DMS114 treated with DMSO at 0.1 percent for 48 hours (cell line): Measurements from ENCODE around the gene C5orf63.
A peak's percentile ranks its signal among the peaks of the same experiment; 100 is the strongest.
"Not testable (repeated sequence)": the region's sequence is repeated elsewhere in the genome, so short reads cannot be mapped to it uniquely, and the experiment has no call there.

Experiments
- DNase-seq: peaks from one replicate; lab custom pipeline; 2025; ENCODE audit not compliant: unreplicated experiment; lab: John Stamatoyannopoulos, UW

Gene C5orf63

DNA sequence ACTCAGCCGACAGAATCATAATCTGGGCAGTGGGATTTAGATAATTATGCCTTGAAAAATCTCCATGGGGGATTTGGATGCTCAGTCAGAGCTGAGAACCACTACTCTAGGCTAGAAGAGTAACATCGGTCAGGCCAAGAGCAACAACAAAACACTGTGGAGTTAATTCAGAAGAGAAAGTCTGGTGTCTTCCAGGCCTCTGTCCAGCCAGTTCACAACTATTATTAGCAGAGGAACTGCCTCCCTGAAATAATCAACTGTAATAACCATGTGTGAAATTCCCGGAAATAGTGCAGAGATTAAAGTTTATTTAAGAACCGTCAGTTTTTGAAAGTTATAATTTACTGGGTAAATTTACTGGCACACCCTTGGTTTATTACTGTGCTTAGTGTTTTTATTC lies 34.8 kb downstream of the C5orf63 start:
- DNase-seq = no peak

DNA sequence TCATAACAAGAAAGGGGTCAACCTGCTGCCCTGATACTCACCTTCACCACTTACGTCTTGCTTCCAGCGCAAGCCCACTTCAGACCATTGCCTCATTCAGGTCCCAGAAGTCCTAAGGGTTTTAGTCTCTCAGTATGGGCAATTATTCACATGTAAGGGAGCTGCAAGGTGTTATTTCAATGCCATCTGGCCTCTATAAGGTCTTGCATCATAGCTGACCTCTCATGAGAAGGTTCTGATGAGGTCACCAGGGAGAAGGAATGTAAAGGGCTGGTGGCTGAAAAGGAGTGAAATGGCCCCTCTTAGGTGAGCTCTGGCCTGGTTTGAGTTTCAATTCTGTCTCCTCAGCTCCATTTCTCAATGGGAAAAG lies 41.5 kb downstream of the C5orf63 start:
- no peak for DNase-seq

DNA sequence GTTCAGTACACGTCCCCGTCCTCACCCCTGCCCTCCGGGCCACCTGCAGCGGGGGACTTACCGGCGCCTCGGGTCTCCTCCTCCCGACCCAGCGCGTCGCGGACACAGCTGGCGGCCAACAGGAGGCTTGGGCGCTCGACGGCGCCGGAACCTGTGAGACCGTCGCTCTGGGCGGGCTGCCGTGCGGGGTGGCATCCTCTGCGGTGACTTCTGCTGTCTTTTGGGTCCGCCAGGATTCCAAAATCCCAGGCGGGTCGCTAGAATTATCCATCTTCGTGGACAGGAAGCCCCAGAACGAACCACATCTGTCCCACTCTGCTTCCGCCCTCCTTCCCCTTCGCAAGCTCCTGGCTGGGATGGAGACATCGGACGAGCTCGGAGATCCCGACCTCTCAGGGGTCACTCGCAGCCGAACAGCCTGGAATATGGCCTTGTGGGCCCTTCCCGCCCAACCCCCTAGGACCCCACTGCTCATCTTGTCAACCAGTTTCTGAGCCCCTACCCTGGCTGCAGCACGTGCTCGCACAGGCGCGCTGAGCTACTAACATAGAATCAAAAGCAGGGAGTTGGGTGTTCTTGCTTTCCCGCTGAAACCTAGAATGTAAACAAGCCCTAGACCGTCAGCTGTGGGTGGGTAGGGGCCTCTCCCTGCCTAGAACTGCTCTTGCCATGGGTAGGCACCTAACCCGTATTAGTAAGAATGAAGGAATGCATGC lies 42.0 kb downstream of the C5orf63 start:
- no peak for DNase-seq

DNA sequence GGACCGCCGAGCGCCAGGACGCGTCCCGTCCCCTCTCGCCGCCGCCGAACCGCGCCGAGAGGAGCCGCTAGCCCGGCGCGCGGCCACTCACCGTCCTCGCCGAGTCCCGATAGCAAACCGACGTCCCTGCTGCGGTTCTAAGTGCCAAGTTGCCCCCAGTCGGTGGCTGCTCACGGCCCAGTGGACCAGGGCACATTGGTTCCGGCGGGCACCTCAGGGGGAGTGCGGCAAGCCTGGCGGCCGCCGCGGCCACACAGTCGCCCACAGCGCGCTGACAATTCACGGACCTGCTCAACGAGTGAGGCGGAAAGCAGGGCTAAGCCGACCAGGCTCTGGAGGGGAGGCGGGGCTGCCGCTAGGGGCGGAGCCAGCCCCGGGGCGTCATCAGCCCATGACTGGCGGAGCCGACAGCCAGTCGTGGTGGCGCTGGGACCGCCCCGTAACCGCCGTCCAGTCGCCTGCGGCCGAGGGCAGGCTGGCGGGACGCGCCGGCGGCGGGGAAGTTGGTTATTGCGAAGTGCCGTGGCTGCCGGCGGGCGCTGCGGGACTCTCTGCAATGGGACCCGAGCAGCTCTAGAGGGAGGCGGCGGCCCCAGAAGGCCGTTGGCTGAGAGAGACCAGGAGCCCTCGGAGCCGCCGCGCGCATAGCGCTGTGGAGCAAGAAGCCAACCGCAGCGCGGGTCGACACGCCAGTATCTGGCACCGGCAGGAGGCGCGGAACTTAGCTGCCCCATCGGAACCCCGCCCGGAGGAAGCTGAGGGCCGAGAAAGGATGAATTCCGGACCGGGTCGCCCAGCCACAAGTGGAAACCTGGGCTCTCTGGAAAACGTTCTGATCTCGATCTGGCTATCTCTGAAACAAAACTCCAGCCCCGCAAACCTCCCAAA lies 42.8 kb downstream of the C5orf63 start, which contains the start of gene MARCHF3:
Gene MARCHF3, minus strand, starts transcription at position 300 of the 888 bp plus-strand sequence. CDS start 112,387 bp downstream, outside the sequence.
- DNase-seq = peak; percentile 84

DNA sequence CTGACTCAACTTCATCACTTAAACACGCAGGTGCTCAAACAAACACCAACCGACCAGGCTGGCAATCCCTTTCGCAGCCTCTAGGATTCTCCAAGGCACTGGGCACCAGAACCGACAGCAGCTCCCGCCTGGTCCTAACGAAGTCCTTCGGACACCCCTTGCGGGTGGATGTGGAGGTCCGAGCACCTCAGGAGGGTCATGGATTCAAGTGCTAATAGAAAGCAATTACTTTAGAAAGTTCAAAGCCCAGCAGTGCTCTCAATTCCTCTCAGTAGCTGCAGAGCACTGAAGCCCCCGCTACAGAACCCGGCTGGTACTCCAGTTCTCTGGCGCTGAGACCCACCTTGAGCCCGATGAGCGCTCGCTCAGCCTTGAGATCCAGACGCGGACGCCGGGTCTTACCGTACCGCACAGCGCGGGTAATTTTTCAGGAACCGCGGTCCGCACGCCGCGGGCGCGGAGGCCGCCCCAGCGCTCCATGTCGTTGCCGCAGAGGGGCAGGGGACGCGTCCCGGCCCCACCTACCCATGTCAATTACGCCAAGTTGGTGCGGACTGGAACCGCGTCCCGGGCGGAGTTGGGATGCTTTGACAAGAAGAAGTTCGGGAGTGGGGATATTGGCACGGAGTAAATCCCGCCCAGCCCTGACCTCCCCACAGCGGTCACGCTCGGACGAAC lies 43.6 kb downstream of the C5orf63 start:
- DNase-seq = peak; percentile 69

DNA sequence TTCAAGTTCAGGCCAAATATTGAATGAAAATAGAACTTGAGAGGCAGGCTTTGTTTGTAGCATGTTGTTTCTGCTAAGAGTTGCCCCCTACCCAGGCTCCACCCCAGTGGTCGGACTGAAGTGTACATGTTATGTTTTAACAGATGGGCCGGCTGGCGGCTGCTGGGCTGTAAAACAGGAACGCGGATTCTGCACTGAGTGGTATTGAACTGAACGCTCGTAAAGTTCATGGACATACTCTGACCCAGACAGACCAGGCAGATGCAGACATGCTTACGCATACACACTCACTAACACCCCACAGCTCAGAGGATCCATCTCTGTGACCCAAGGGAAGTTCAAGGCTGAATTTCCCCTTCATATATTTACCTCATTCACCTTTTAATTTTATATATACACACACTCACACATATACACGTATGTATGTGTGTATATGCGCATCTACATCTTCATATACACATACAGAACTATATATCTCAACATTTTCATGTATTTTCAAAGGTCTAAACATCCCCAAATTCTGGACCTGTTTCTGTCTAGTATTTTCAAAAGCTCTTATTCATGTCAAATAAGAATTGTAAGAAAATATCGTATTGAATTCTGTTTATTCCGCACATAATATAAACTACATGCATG lies 44.4 kb downstream of the C5orf63 start:
- no peak for DNase-seq

DNA sequence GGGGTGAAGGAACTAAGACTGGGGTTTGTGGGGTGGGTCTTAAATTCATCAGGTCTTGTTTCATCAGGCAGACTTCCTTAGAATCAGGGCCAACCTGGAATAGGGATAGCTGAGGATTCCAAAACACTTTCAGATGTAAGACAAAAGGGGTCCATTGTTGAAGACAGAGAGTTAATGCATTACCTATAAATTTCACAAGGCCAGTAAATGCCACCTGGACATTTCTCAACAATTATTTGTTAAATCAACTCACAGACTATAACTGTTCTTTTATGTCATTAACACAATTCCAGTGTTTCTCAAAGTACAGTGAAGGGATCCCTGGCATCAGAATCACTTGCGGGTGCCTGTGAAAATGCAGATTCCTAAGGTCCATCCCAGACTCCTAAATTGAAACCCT lies 45.8 kb downstream of the C5orf63 start:
- no peak for DNase-seq

DNA sequence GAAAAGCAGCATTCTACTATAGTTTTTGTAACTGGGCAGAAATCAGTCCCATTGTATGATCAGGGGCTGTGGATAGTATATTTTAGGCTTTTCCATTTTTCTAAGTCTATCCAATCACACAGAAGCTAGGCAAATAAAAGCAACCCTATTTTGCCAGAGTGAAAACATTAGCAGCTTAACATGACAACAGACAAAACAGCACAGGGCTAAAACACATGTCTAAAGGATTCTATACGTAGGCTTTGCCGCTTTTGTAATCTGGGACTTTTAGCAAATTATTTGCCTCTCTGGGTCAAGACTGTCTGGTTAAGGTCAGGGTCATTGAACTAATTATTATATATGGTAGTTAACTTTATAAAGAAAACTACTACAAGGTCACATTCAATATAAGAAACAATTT lies 47.1 kb downstream of the C5orf63 start:
- no peak for DNase-seq

DNA sequence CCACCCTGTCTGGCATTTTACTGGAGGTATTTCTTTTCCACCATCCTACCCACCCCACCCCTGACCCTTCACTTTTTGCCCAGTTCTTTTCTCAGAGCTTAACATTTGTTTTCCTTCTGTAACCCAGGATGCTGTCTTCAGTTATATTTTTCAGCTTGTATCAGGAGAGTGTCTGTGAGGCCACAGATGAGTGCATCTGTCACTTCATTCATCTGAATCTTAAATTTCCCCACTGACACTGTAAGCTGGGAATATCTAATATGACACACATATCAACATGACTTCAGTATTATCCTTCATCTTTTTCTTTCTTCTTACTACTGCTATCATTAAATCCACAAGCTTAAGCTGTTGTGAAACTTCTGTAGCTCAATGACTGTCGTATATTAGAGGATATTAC lies 47.8 kb downstream of the C5orf63 start:
- no peak for DNase-seq

DNA sequence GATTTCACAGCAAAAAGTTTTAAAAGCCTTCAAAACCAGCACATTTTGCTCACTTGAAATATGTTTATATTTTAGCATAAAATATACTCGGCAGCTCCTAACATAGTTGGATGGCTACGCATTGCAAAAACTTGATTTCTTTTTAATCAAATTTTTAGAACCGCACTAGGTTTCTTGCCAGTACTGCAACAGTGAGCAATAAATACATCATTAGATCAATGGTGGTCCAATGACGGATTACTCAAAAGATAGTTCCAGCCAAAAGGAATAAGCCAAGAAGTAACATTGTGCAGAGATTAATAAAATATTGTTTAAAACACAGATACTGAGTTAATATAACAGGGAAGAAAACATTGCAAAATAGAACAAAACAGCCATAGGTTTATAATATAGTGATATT lies 48.5 kb downstream of the C5orf63 start:
- no peak for DNase-seq

DNA sequence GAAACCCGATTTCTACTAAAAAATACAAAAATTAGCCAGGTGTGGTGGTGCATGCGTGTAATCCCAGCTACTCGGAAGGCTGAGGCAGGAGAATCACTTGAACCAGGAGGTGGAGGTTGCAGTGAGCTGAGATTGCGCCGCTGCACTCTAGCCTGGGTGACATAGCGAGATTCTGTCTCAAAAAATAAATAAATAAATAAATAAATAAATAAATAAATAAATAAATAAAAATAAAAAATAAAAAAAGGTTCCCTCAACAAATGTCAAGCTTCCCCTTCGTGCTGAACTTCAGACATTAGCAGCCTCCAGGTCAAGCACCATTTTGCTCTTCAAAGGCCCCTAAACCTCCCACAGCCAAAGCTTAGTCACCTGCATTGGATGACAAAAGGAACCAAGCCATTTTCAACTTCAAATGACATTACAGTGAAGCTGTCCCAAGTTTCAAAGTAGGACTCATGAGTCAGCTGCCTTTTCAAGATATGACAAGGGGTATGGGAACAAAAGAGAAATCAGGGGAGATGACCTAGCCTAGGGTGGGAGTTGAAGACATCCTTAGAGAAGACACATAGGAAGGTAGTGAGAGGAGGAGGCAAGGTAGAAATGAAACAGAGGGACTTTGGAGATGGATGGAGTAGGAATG lies 49.6 kb downstream of the C5orf63 start:
- not testable (repeated sequence) for DNase-seq

DNA sequence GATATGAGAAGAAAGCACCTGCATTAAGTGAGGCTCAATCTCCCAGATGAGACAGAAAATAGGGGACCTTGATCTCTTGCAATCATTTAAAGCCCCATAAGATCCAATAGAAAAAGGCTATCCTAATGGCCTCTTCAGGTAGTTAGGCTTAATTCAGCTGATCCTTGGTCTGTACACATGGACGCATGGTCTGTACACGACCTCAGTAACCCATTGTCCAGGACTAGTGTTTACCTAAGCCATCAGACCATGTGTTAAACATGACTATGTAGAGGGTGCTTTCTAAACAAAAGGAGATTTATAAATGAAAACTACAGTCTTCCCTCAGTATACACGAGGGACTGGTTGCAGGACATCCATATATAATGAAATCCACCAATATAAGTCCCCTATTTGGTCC lies 50.5 kb downstream of the C5orf63 start:
- no peak for DNase-seq

DNA sequence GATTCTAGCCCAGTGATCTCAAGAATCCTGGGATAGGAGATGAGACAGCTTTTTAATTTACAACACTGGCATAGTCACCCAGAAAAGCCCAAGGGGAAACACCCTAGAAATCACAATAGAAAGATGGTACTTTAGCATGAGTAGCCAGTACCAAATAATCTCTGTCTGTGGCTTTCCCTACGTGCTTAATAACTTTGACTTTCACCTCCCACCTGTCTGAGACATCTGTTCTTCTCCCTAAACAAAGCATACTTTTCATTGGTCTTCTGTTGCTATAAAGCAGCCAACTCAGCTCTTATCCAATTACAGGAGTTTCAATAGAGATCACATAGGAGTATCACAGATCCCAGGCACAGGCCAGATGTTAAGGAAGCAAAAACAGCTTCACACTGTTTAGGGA lies 53.4 kb downstream of the C5orf63 start:
- no peak for DNase-seq

DNA sequence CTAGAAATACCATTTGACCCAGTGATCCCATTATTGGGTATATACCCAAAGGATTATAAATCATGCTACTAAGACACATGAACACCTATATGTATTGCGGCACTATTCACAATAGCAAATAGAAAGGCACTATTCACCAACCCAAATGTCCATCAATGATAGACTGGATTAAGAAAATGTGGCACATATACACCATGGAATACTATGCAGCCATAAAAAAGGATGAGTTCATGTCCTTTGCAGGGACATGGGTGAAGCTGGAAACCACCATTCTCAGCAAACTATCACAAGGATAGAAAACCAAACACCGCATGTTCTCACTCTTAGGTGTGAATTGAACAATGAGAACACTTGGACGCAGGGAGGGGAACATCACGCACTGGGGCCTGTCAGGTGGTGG lies 56.6 kb downstream of the C5orf63 start:
- not testable (repeated sequence) for DNase-seq

DNA sequence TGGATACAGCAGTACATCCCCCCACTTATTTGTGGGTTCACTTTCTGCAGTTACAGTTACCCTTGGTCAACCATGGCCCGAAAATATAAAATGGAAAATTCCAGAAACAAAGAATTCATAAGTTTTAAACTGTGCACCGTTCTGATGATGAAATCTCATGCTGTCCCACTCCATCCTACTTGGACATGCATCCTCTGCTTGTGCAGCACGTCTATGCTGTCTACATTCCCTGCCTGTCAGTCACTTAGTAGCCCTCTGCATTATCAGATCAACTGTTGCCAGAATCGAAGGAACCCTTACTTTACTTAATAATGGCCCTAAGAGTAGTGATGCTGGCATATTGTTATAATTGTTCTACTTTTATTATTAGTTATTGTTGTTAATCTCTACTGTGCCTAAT lies 57.6 kb downstream of the C5orf63 start:
- no peak for DNase-seq

DNA sequence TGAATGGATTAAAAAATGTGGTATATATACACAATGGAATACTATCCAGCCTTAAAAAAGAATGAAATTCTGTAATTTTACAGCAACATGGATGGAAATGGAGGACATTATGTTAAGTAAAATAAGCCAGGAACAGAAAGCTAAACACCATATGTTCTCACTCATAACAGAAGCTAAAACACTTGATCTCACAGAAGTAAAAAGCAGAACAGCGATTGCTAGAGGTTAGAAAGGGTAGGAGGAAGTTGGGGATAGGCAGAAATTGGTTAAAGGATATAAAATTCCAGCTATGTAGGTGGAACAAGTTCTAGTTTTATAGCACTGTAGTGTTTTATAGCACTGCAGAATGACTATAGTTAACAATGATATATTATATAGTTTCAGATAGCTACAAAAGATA lies 58.7 kb downstream of the C5orf63 start:
- DNase-seq = no peak

DNA sequence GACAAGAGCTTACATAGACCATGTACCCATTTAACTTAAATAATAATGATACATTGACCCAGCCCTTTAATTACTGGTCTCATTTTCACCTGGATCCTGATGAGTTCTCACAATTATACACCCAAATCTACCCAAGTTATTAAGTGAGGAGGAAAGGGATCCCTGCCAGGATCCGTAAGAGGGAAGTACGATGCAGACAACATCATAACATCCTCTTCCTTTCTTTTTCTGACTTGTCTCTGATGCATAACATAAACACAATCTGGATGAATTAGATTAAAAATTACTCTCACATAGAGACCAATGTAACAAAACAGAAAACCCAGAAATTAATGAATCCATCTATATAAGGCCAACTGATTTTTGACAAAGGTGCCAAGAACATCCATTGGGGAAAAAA lies 59.9 kb downstream of the C5orf63 start:
- DNase-seq = no peak

DNA sequence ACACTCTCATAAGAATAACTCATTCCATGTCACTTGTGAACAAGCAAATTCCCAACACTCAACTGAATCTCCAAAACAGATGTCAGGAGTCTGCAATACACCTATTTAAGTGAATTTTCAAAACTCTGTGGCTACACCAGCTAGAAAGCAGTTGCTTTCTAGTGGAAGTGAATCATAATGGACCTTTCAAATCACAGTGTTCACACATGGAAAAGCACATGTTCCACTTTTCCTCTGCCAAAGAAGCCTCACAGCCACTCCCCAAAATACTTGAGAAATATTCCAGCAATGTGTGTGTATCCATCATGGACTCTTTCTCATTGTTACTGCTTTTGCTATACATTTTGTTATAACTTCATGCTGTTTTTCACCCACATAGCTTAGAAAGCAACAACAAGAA lies 60.4 kb downstream of the C5orf63 start:
- DNase-seq = no peak

DNA sequence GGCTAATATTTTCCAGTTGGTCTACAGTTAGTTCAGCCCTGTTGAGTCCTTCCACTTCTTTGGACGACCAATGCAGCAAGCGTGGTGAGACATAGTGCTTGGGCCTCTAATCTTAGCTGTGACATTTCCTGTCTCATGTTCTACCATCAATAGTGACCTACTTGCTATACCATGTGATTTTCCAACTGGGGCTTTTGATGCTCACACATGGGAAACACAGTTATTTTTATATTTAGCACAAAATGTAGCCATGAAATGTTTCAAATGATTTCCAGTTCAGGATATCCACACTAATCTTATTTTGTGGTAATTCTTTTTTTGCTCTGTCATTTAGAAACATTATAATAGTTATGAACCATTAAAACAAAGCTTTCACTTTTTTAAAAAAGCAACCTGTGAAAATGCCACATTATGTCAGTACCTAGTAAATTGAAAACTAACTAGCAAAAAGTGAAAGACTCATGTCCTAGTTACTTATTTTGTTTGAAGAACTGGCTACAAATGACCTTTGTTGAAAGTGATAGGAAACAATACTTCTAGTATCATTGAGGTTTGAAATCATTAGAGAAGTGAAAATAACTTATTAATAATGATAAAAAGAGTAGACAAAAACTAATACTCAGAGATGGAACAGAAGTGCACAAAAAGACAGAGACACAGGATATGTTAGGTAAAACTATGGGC lies 61.2 kb downstream of the C5orf63 start:
- no peak for DNase-seq

DNA sequence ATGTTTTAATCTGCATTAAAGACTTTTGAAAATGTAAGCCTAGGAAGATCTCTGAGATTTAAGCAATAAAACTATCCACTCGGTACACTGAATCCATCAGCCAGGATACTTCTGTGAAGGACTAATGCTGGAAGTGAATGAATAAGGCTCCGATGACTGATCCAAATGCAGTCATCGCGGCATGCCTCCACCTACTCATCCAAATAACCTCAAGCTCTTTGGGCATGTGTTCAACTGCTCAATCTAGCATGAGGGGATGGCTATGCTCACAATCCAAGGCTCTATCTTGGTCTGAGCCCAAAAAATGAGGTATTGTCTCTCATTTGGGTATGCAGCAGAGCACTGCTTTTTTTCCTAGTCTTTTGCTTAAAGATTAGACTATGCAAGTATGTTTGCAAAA lies 62.1 kb downstream of the C5orf63 start:
- DNase-seq = no peak
